Effector CD4-positive, alpha-beta T cell (primary cell): ENCODE data around the gene TMSB10.

Experiments used
- DNase-seq: peaks from one replicate; pipeline ENCODE4 v3.0.0-alpha.2; 2020

The TMSB10 gene

DNA sequence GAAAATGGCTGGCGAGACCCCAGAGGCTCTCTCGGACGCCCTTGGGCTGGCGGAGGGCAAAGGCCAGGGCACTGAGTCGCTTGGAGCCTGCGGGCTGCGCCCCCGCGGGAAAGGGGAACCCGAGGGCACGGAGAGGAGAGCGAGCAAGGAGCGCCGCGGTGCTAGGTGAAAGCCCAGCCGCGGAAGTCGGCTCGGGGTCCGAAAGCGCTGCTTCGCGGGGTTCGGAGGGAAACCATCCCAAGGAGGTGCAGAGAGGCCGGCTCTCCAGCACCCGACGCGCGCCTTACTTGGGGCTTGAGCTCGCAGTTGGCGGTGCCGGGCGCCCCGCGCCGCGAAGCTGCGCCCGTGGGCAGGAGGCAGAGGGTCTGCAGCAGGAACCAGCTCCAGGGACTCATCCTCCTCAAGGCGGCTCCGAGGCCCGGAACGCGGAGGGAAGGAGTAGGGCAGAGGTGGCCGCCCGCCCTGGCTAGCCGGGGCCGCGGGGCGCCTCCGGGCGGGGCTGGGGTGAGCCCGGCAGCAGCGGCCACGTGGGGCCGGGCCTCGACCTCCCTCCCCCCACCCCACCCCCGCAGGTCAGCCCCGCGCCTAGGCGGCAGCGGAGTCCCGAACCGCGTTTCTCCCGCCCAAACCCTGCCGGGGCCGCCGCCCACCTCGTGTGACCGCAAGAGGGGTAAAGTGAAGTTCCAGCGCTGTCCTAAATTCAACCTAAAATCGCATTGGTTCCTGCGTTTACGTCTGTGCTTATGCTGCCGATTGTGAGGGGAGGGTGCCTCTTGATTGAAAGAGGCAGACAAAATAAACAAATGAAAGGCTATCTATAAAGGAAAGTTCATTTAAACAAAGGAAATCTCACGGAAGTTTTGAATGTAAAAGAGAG lies 24.6 kb upstream of the TMSB10 start, which contains the start of gene TRABD2A:
Gene TRABD2A, minus strand, starts transcription at position 440 of the 877 bp plus-strand sequence. Its CDS starts 45 bp downstream, at position 395.
- peak; percentile 41 for DNase-seq

GRCh38 chr2:84881581-84882413 lies 23.7 kb upstream of the TMSB10 start:
- DNase-seq, result peak; percentile 76

DNA sequence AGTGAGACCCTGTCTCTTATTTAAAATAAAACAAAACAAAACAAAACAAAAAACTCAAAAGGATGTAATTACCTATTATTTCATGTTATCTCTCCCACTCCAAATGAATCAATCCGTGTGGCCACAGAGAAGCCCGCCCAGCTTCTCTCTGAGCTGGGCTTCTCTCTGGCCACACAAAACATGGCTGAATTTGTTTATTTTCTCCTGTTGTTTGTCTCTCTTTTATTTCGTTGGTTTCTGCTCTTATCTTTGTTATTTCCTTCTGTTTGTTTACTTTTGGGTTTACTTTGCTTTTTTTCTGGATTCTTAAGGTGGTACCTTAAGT lies 23.1 kb upstream of the TMSB10 start:
- DNase-seq, result no peak

DNA sequence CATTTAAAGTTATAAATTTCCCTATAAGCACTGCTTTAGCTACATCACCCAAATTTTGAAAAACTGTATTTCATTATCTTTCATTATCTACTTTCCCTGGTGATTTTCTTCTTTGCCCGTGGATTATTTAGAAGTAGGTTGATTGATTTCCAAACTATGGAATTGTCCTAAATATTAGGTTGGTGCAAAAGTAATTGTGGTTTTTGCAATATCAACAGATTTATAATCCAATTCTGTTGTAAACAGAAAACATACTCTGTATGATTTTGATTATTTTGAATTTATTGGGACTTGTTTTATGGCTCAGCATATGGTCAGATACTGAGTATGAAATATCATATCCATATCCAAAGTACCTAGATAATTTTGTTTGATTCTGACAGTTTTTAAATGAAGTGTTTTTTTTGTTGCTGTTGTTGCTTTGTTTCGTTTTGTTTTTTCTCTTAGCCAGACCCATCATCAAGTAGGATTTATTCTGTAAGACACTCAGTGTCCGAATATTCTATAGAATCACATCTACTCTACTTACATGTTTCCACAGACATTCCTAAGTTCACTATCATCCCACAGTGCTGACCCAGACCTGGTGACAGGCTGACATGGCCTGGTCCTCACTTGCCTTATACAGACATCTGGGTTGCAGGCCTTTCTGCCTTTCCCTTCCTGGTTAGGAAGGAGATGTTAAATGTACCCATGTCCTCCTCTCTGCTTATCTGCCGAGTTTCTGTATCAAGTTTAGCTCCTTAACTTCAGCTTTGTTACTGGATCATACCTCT lies 22.5 kb upstream of the TMSB10 start:
- no peak for DNase-seq

DNA sequence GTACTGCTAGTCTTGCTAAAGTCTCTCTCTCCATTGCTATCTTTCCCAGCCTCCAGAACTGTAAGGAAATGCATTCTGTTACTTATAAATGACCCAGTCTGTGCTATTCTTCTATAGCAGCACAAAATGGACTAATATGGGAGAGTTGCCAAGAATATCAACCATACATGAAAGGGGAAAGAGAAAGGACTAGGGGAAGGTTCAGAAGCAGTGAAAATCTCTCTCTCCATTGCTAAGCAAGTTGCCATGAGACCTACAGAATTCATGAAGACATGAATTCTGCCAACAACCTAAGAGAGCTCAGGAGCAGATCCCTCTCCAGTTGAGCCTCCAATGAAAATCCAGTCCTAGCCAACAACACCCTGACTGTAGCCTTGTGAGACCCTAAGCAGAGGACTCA lies 21.0 kb upstream of the TMSB10 start:
- no peak for DNase-seq

DNA sequence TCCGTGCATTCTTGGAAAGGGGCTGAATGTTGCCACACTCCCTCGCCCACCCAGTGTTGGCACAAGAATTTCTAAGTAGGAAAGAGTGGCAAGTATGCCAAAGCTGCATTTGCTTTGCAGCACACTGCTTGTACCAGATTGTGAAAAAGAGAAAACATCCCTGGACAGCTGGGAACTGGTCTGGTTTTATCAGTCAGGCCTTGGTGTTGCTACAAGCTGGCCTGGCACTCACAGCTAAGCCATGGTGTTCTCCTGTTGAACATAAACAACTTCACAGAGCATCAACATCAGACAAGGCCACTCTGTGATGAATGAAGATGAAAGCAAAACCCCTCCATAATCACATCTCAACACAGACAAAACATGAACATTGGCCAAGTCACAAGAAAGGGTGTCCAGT lies 20.3 kb upstream of the TMSB10 start:
- no peak for DNase-seq

GRCh38 chr2:84886791-84887190 lies 18.7 kb upstream of the TMSB10 start:
- DNase-seq, result no peak

DNA sequence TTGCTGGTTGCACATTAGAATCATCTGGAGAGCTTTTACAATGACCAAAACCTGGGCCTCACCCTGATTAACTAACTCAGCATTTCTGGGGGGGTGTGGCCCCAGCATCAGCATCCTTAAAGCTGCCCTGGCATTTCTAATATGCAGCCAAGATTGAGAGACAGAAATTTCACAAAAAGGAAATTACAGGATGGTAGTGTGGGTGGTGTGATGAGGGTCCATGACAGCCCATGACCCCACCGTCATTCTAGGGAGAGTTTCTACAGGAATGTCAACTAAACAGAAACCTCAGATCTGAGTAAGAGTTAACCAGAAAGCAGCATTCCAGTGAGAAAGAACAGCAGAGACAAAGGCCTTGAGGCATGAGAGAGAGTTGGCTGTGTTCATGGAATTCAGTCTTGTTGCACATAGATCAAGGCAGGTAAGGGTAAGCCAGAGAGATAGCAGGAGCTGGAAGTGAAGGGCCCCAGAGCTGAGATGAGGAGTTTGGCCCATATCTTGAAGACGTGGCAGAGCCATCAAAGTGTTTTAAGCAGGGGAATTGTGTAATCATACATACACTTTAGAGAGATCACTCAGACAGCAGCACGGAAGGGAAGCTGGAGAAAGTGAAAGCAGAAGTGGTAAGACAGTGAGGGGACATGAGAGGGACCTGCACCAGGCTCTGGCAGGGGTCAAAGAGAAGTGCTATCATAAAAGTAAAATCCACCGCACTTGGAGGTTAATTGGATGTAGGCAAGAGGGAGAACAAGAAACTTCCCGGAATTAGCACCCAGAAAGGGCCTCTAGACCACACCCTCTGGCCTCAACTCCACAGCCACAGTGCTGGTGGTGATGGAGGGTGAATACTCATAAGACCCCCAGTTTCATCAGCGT lies 16.8 kb upstream of the TMSB10 start:
- peak; percentile 39 for DNase-seq

- DNase-seq, result no peak
These were observed 16.1 kb upstream of the TMSB10 start for GRCh38 chr2:84889332-84889731.

DNA sequence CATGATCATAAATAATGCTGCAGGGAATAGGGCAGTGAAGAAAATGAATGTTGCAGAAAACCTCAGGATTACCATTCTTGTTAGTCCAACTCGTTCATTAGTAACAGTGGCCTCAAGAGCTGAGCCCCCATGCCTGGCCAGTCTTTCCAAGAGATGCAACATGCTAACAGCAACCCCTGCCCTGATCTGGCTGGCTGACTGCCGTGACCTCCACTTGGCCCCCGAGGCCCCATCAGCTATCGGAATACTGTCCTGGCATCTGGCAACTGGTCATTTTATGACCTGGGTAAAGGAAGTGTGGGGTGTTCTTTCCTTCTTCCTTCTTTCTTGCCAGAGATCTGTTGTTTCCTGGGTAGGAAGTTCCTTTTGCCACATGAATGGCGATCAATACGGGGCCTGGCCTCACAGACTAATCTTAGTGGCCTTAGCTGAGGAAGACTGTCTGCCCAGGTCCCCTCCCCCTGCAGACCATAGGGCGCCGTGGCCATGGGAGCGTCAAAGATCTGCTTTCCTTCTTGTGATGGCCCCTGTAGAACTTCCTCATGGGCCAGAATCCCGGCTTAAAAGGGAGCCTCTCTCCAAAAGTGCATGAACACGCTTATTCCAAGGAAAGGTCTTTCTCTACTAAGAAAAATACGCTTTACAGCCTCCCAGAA lies 14.0 kb upstream of the TMSB10 start:
- DNase-seq, result no peak

GRCh38 chr2:84894131-84894586 lies 11.3 kb upstream of the TMSB10 start:
- DNase-seq, result no peak

GRCh38 chr2:84894758-84895520 lies 10.5 kb upstream of the TMSB10 start:
- DNase-seq, result no peak

- no peak for DNase-seq
These were observed 8.9 kb upstream of the TMSB10 start for GRCh38 chr2:84896567-84896966.

GRCh38 chr2:84897773-84898172 lies 7.7 kb upstream of the TMSB10 start:
- no peak for DNase-seq

DNA sequence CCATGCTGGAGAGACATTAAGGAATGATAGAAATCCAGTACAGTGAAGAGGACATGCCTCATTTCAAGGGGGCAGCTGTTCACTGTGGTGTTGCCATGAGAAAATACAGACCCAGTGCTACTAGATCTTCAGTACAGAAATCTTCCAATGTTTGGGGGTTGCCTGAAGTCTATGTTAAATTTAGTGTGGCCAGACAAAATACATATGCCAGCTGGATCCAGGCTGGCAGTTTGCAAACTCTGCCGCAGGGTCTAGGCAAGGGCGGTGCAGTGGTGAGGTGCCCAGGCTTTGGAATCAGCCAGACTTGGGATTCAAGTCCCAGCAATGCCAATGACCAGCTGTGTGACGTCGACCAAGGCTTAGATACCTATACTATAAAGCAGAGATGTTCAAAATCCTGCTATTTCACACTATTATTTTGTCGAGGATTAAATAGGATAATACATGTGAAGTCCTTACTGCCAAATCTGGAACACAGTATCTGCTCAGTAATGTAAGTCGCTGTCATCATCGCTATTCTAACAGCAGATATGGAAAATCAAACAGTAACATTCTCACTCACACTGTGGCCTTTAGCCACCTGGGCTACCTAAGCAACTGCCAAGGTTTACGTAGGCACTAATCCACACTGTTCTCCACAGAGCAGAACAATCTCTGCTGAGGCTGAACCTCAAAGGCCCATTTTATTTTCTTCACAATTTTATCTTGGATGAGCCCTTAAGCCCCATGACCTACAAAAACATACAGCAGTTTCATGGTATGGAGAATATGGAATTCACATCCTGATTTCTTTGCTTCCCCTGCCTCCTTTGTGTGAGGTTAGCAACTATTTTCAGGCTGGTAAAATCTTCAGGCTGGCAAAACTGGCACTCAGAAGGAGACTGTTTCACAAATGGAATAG lies 5.9 kb upstream of the TMSB10 start:
- DNase-seq, result no peak

GRCh38 chr2:84900971-84901370 lies 4.5 kb upstream of the TMSB10 start:
- DNase-seq, result no peak

GRCh38 chr2:84901593-84902120 lies 3.8 kb upstream of the TMSB10 start:
- DNase-seq, result no peak

DNA sequence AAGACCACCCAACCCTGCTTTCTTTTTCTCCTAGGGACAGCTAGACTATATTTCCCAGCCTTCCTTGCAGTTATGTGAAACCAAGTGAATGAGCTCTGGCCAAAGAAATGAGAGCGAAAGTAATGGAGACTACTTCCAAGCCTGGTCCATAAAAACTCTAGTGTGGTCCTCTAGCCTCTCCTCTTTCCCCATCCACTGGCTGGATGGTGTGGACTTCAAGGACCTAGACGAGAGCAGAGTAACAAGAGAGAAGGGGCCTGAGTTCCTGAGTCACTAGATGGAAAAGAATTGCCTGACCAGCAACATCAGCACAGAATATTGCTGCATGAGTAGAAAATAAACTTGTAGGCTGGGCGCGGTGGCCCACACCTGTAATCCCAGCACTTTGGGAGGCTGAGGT lies 2.9 kb upstream of the TMSB10 start:
- DNase-seq, result no peak

GRCh38 chr2:84904151-84904550 lies 1.3 kb upstream of the TMSB10 start:
- DNase-seq, result no peak
